ENCODE measurements around the gene COL23A1. TPM values are rescaled to one million over a fixed set of nuclear protein-coding genes. Genes with fewer than 3 reads are reported as not detected.

Gene COL23A1
- total and polyA plus RNA-seq, 2 of the 8 experiments (the other 6 are each of a cell fraction or from before 2014, with no cell fraction given) = 3.1 to 4.7 TPM

DNA sequence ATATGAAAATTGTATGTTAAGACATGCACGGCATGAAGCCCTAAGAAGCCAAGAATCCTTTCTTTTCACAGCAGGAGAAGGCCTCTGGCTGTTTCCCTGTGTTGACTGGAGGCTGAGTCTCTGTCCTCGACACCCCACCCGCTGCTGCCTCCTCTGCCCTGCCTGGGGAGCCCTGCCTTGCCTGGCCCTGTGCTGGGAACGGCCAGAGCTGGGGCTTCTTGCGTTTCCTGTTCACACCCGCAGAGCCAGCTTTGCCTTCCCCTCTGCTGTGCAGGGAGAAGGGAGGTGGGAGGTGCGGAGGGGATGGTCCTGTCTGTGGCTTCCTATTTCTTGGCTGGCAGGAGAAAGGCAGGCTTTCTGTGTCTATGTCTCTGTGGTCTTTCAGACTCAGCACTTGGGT is 396.2 kb downstream of the COL23A1 start:
- Histone ChIP-seq H4K5ac (ENCODE audit: insufficient read length, low read depth, low read length) (no peak overlapping the region), H4K8ac (ENCODE audit: extremely low read depth, insufficient read depth, low read length) (no peak overlapping the region), H3K4ac (replicated peaks; ENCODE audit: insufficient read length, low read depth, low read length) (no peak overlapping the region), H3K56ac (replicated peaks; ENCODE audit: insufficient read length, low read depth, low read length) (no peak overlapping the region), H3K79me1 (ENCODE audit: low read depth, low read length) (no peaks in the 10 kb centered on the region), H3K36me3 (ENCODE audit: control insufficient read depth in 2 of 4, insufficient read depth in 4 of 4, low read length in 3 of 4) (no peaks in the 10 kb centered on the region), H3K14ac (ENCODE audit: insufficient read length) (no peak overlapping the region), H3K9me3 (ENCODE audit: insufficient read depth in 2 of 2, low read depth in 1 of 2, low read length in 1 of 2) (peaks cover 0 to 8% of the 10 kb centered on the region in 2 experiments; a peak in 2 of 4 replicates), H2BK15ac (ENCODE audit: low read length) (no peak overlapping the region), H3K27ac (ENCODE audit: low read depth, low read length) (no peak overlapping the region), H3K9ac (replicated peaks in 1 of 4; ENCODE audit: extremely low read depth in 1 of 4, low read depth in 3 of 4, low read length in 3 of 4) (no peak overlapping the region), H3K4me1 (replicated peaks in 1 of 4; ENCODE audit: control insufficient read depth in 3 of 4, insufficient read depth in 4 of 4, low read length in 3 of 4) (peaks cover 0 to 10% (median 3%) of the 10 kb centered on the region in 4 experiments; a peak in 3 of 7 replicates), H3K79me2 (ENCODE audit: control insufficient read depth in 1 of 2, insufficient read depth in 2 of 2, low read length in 2 of 2) (no peaks in the 10 kb centered on the region), H3K18ac (ENCODE audit: extremely low read depth, low read length) (no peak overlapping the region; the same call in 1 of the 2 replicates), H3K4me3 (ENCODE audit: extremely low read depth in 1 of 4, insufficient read depth in 2 of 4, low read depth in 3 of 4, low read length in 4 of 4) (no peak overlapping the region), H2AK5ac (ENCODE audit: low read depth, low read length) (no peak overlapping the region), H2AFZ (ENCODE audit: low read length) (no peak overlapping the region), H4K20me1 (replicated peaks in 1 of 2; ENCODE audit: control insufficient read depth in 1 of 2, insufficient read depth in 2 of 2, low read length in 2 of 2) (no peaks in the 10 kb centered on the region), H2BK20ac (ENCODE audit: low read length) (no peak overlapping the region), H4K91ac (replicated peaks; ENCODE audit: insufficient read length, low read length) (no peak overlapping the region), H2BK120ac (replicated peaks; ENCODE audit: low read depth, low read length) (no peak overlapping the region), H2BK12ac (ENCODE audit: low read depth, low read length) (peak overlapping the region; percentile 33; the same call in 1 of the 2 replicates), H3K23me2 (ENCODE audit: low read depth, low read length) (no peaks in the 10 kb centered on the region), H3K4me2 (ENCODE audit: insufficient read depth in 1 of 2, low read depth in 2 of 2, low read length in 2 of 2) (no peak overlapping the region), H2BK5ac (ENCODE audit: low read depth, low read length) (no peak overlapping the region), H3K23ac (ENCODE audit: insufficient read length) (no peak overlapping the region), H3K27me3 (replicated peaks in 1 of 4; ENCODE audit: control insufficient read depth in 3 of 4, extremely low read depth in 1 of 4, insufficient read depth in 3 of 4, low read length in 3 of 4) (no peaks in the 10 kb centered on the region; a peak in 1 of 7 replicates)
- WGBS, 2 experiments (ENCODE audit: extremely low coverage in 1 of 2, insufficient coverage in 1 of 2, insufficient read length in 1 of 2, insufficient replicate concordance in 2 of 2, low coverage in 1 of 2, low lambda C conversion rate in 2 of 2, missing lambda C conversion rate in 1 of 2) = 88% methylated on average over 6 of the region's 7 CpGs; no CpG with 5 or more reads in 1 of the 2 experiments
- DNase-seq (ENCODE audit: low read depth in 1 of 2, low spot score in 2 of 2) (no peak), FAIRE-seq (no peak)
- CTCF ChIA-PET (ENCODE audit: partially characterized antibody) = interaction anchor here (1.1 to 1.6 kb wide), 3 partner anchors 8 to 12 kb away, joined by 3 read pairs; no protein-coding TSS in a partner anchor
- POLR2A ChIA-PET (ENCODE audit: partially characterized antibody) = interaction anchor here (31.3 to 38.5 kb wide), 2 partner anchors 9 to 10 kb away, joined by 985 read pairs; partner anchors contain the start of genes GMCL2 and HNRNPAB
- no peak for TF ChIP-seq BACH1 (IDR thresholded peaks at IDR 0.05; ENCODE audit: low read length)
- TF ChIP-seq SP1 (IDR thresholded peaks at IDR 0.05; ENCODE audit: low read depth, low read length) = no peak
- no peak for TF ChIP-seq GTF2F1 (IDR thresholded peaks at IDR 0.05; ENCODE audit: borderline replicate concordance, low read depth, low read length)
- TF ChIP-seq TAF7 (optimal IDR thresholded peaks at IDR 0.05; ENCODE audit: borderline replicate concordance, low read depth, low read length) = no peak
- TF ChIP-seq, protein P1, sequence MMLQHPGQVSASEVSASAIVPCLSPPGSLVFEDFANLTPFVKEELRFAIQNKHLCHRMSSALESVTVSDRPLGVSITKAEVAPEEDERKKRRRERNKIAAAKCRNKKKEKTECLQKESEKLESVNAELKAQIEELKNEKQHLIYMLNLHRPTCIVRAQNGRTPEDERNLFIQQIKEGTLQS (IDR thresholded peaks at IDR 0.05; ENCODE audit: insufficient read depth, low read depth, low read length) = no peak
- TF ChIP-seq RXRA (IDR thresholded peaks at IDR 0.05; ENCODE audit: insufficient read depth, low read depth, low read length) = no peak
- TF ChIP-seq EZH2 (IDR thresholded peaks at IDR 0.05; ENCODE audit: low read depth, low read length, severe bottlenecking) = no peak
- no peak for TF ChIP-seq PHF8 (conservative IDR thresholded peaks at IDR 0.05; ENCODE audit: low read depth, low read length)
- no peak for TF ChIP-seq HDAC6 (IDR thresholded peaks at IDR 0.05; ENCODE audit: low read depth, low read length)
- no peak for TF ChIP-seq KDM5A (IDR thresholded peaks at IDR 0.05; ENCODE audit: low read length)
- TF ChIP-seq ZNF274 (IDR thresholded peaks at IDR 0.05; ENCODE audit: borderline replicate concordance, extremely low read depth, low read length) = no peak
- TF ChIP-seq TAF1 (IDR thresholded peaks at IDR 0.05; ENCODE audit: low read depth, low read length) = no peak
- TF ChIP-seq CBX8 (IDR thresholded peaks at IDR 0.05; ENCODE audit: borderline replicate concordance, low read depth, low read length) = no peak
- TF ChIP-seq MAFK (IDR thresholded peaks at IDR 0.05; ENCODE audit: low read depth, low read length) = no peak

Measured in H1 (cell line).